Fibroblast of lung (primary cell): ENCODE measurements around the gene NR3C2. TPM values are rescaled to one million over a fixed set of nuclear protein-coding genes. Genes with fewer than 3 reads are reported as not detected.

Experiments used
- DNase-seq, 2 donors: peaks; one replicate each; pipeline versions ENCODE4 v3.0.0 to v3.0.0-alpha.2; 2010; ENCODE audit warnings: low read depth in 2 of 2
- H2AFZ ChIP-seq: 2 replicates; pipeline ENCODE4 v1.5.1; 2012; ENCODE audit warnings: low read length, control low read depth, inconsistent platforms
- H3K27ac ChIP-seq: 2 replicates; pipeline ENCODE4 v1.5.1; 2011; ENCODE audit warnings: low read length, control low read depth; ENCODE audit not compliant: insufficient read depth
- H3K27me3 ChIP-seq: 2 replicates; pipeline ENCODE4 v1.5.1; 2011; ENCODE audit warnings: mild to moderate bottlenecking, low read length; ENCODE audit not compliant: control insufficient read depth, insufficient read depth
- H3K36me3 ChIP-seq: 2 replicates; pipeline ENCODE4 v1.5.1; 2011; ENCODE audit warnings: low read length; ENCODE audit not compliant: control insufficient read depth, insufficient read depth
- H3K4me1 ChIP-seq: 2 replicates; pipeline ENCODE4 v1.5.1; 2011; ENCODE audit warnings: low read length; ENCODE audit not compliant: control insufficient read depth, insufficient read depth; ENCODE audit errors: extremely low read depth
- H3K4me2 ChIP-seq: 2 replicates; pipeline ENCODE4 v1.5.1; 2011; ENCODE audit warnings: low read length, control low read depth; ENCODE audit not compliant: insufficient read depth; ENCODE audit errors: extremely low read depth
- H3K4me3 ChIP-seq, 4 experiments: fragments of 200-600 bp in 1 of 4; sonication (generic) in 1 of 4; replicated peaks in 1 of 4; 2 replicates each; pipeline ENCODE4 v1.5.1; 2011 to 2016; ENCODE audit warnings: low read length in 4 of 4, low read depth in 3 of 4, mild to moderate bottlenecking in 3 of 4, control low read depth in 2 of 4, inconsistent platforms in 1 of 4, mixed read lengths in 1 of 4; ENCODE audit not compliant: insufficient read depth in 1 of 4; ENCODE audit errors: control extremely low read depth in 1 of 4
- H3K79me2 ChIP-seq: 2 replicates; pipeline ENCODE4 v1.5.1; 2012; ENCODE audit warnings: mild to moderate bottlenecking, low read length, inconsistent platforms; ENCODE audit not compliant: control insufficient read depth, insufficient read depth
- H3K9ac ChIP-seq: 2 replicates; pipeline ENCODE4 v1.5.1; 2011; ENCODE audit warnings: mild to moderate bottlenecking, low read length, control low read depth; ENCODE audit not compliant: insufficient read depth
- H3K9me3 ChIP-seq: 2 replicates; pipeline ENCODE4 v1.5.1; 2012; ENCODE audit warnings: low read depth, low read length; ENCODE audit not compliant: control insufficient read depth, insufficient read depth
- H4K20me1 ChIP-seq: 2 replicates; pipeline ENCODE4 v1.5.1; 2011; ENCODE audit warnings: low read length; ENCODE audit not compliant: control insufficient read depth, insufficient read depth; ENCODE audit errors: extremely low read depth
- CTCF ChIP-seq, 2 donors: IDR thresholded peaks in 1 of 2; conservative IDR thresholded peaks in 1 of 2; 1 replicate in 1 of 2; 2 replicates in 1 of 2; pipeline ENCODE4 v1.5.1; 2011 to 2012; ENCODE audit warnings: low read length in 2 of 2, control low read depth in 1 of 2, inconsistent platforms in 1 of 2, low read depth in 1 of 2, mild to moderate bottlenecking in 1 of 2
- EZH2 ChIP-seq: IDR thresholded peaks from 2 replicates; pipeline ENCODE4 v1.5.1; 2012; ENCODE audit warnings: low read length, control low read depth, mild to moderate bottlenecking; ENCODE audit errors: missing control alignments
- polyA plus RNA-seq, 2 donors: library from polyadenylated mRNA; depleted of rRNA in 1 of 2; stranded (reverse) in 1 of 2; unstranded in 1 of 2; fragments of >200 nt; gene quantifications; 2 replicates each; pipeline ENCODE4 v1.2.1, GENCODE V29; 2011 to 2012; ENCODE audit warnings: missing spikeins in 1 of 2
- total RNA-seq: library from RNA; depleted of rRNA; stranded (reverse); fragments of >200 nt; gene quantifications from 2 replicates; pipeline ENCODE4 v1.2.1, GENCODE V29; 2014

The NR3C2 gene
- total and polyA plus RNA-seq, 2 donors (not counting 1 experiment from before 2014, with no cell fraction given), result 1.9 to 7.4 TPM

GRCh38 chr4:148229798-148230197, 212.4 kb downstream of the NR3C2 start:
- no peaks in the 10 kb centered on the region for H3K9me3 ChIP-seq
- no peak for DNase-seq
- H3K4me1 ChIP-seq, result no peaks in the 10 kb centered on the region
- no peak overlapping the region for H3K9ac ChIP-seq
- H3K4me3 ChIP-seq, result no peak overlapping the region
- no peak for TF ChIP-seq CTCF (conservative IDR thresholded peaks at IDR 0.05 in 1 of 2, IDR thresholded peaks at IDR 0.05 in 1 of 2; ENCODE audit: low read depth in 1 of 2, low read length in 2 of 2)
- TF ChIP-seq EZH2, result no peak
- H4K20me1 ChIP-seq, result no peaks in the 10 kb centered on the region
- H3K79me2 ChIP-seq, result no peaks in the 10 kb centered on the region
- H2AFZ ChIP-seq, result no peak overlapping the region
- H3K27ac ChIP-seq, result no peak overlapping the region
- H3K4me2 ChIP-seq, result no peak overlapping the region
- no peaks in the 10 kb centered on the region for H3K36me3 ChIP-seq
- H3K27me3 ChIP-seq, result no peaks in the 10 kb centered on the region

GRCh38 chr4:148229028-148229427, 213.2 kb downstream of the NR3C2 start:
- H3K27me3 ChIP-seq, result no peaks in the 10 kb centered on the region
- TF ChIP-seq EZH2, result no peak
- TF ChIP-seq CTCF (conservative IDR thresholded peaks at IDR 0.05 in 1 of 2, IDR thresholded peaks at IDR 0.05 in 1 of 2; ENCODE audit: low read depth in 1 of 2, low read length in 2 of 2), result no peak
- H3K27ac ChIP-seq, result no peak overlapping the region
- no peaks in the 10 kb centered on the region for H3K9me3 ChIP-seq
- no peak overlapping the region for H3K4me2 ChIP-seq
- no peak overlapping the region for H2AFZ ChIP-seq
- H3K4me1 ChIP-seq, result no peaks in the 10 kb centered on the region
- H3K4me3 ChIP-seq, result no peak overlapping the region
- no peak for DNase-seq
- H3K36me3 ChIP-seq, result no peaks in the 10 kb centered on the region
- no peak overlapping the region for H3K9ac ChIP-seq
- H3K79me2 ChIP-seq, result no peaks in the 10 kb centered on the region
- no peaks in the 10 kb centered on the region for H4K20me1 ChIP-seq

- H3K79me2 ChIP-seq, result no peaks in the 10 kb centered on the region
- no peaks in the 10 kb centered on the region for H3K36me3 ChIP-seq
- no peaks in the 10 kb centered on the region for H3K9me3 ChIP-seq
- no peak for DNase-seq
- H3K9ac ChIP-seq, result no peak overlapping the region
- H3K4me1 ChIP-seq, result no peaks in the 10 kb centered on the region
- no peaks in the 10 kb centered on the region for H4K20me1 ChIP-seq
- no peak for TF ChIP-seq EZH2
- no peak for TF ChIP-seq CTCF (conservative IDR thresholded peaks at IDR 0.05 in 1 of 2, IDR thresholded peaks at IDR 0.05 in 1 of 2; ENCODE audit: low read depth in 1 of 2, low read length in 2 of 2)
- H3K27me3 ChIP-seq, result no peaks in the 10 kb centered on the region
- H3K4me2 ChIP-seq, result no peak overlapping the region
- H2AFZ ChIP-seq, result no peak overlapping the region
- no peak overlapping the region for H3K27ac ChIP-seq
- no peak overlapping the region for H3K4me3 ChIP-seq
These were observed 215.1 kb downstream of the NR3C2 start for GRCh38 chr4:148227147-148227546.
